Erythroblast (primary cell): ENCODE measurements around the gene PTK6.
"Not testable (repeated sequence)": the region's sequence is repeated elsewhere in the genome, so short reads cannot be mapped to it uniquely, and the experiment has no call there.

Experiments used
- GATA1 ChIP-seq: IDR thresholded peaks from 2 replicates; pipeline ENCODE4 v1.6.1; 2011; ENCODE audit warnings: low read depth, mild to moderate bottlenecking, control low read depth, low read length, moderate library complexity
- POLR2A ChIP-seq: IDR thresholded peaks from 2 replicates; pipeline ENCODE4 v1.6.1; 2011; ENCODE audit warnings: mild to moderate bottlenecking, low read length

DNA sequence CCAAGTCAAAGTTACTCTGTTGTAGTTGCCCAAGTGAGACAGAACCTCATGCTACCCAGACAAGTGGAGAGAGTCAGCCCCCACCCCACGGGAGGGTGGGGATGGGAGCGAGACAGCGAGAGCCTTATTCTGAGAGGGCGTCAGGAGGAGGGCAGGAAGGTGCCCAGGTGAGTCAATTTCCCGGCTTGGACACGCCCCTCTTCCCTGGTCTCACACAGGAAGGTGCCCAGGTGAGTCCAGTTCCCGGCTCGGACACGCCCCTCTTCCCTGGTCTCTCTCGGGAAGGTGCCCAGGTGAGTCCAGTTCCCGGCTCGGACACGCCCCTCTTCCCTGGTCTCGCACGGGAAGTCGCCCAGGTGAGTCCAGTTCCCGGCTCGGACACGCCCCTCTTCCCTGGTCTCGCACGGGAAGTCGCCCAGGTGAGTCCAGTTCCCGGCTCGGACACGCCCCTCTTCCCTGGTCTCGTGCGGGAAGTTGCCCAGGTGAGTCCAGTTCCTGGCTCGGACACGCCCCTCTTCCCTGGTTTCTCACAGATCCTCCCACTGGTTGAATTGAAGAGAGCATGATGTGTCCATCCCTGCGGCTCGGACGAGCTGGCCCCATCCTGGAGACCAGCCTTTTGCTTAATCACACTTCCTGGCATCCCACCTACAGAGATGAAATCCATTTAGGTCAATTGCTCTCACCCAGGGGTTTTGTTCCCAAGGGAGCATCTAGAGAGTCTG, 57.3 kb downstream of the PTK6 start:
- not testable (repeated sequence) for TF ChIP-seq POLR2A, GATA1
